Gastroesophageal sphincter (tissue), 4 donors: Measurements from ENCODE around the gene SLC35F1. TPM values are rescaled to one million over a fixed set of nuclear protein-coding genes. Genes with fewer than 3 reads are reported as not detected.

Experiments used
- ATAC-seq: fragments of 150-250 bp; one replicate; pipeline ENCODE4 v1.9.1; 2016; ENCODE audit warnings: mild to moderate bottlenecking, moderate library complexity
- H3K27ac ChIP-seq, 4 donors: fragments of 200-600 bp; sonication (generic) in 3 of 4; 1 replicate in 3 of 4; 2 replicates in 1 of 4; pipeline ENCODE4 v1.5.1; 2016 to 2019
- H3K27me3 ChIP-seq: fragments of 200-600 bp; sonication (generic); one replicate; pipeline ENCODE4 v1.5.1; 2019
- H3K36me3 ChIP-seq, 2 donors: fragments of 200-600 bp; sonication (generic); one replicate each; pipeline ENCODE4 v1.5.1; 2019; ENCODE audit warnings: control low read depth in 1 of 2
- H3K4me1 ChIP-seq, 3 donors: fragments of 200-600 bp; sonication (generic); 1 replicate in 2 of 3; 2 replicates in 1 of 3; pipeline ENCODE4 v1.5.1; 2016 to 2019; ENCODE audit warnings: control low read depth in 2 of 3
- H3K4me3 ChIP-seq, 2 donors: fragments of 200-600 bp; sonication (generic); one replicate each; pipeline ENCODE4 v1.5.1; 2019; ENCODE audit warnings: mild to moderate bottlenecking in 1 of 2, moderate library complexity in 1 of 2
- H3K9me3 ChIP-seq, 3 donors: fragments of 200-600 bp; sonication (generic); one replicate each; pipeline ENCODE4 v1.5.1; 2017 to 2019; ENCODE audit warnings: control low read depth in 2 of 3
- CTCF ChIP-seq, 4 experiments: fragments of 200-600 bp in 2 of 4; fragments of 450-650 bp in 2 of 4; sonication (generic) in 1 of 4; IDR thresholded peaks; one replicate each; pipeline ENCODE4 v1.5.1; 2017 to 2019; ENCODE audit warnings: antibody characterized with exemption in 4 of 4, mild to moderate bottlenecking in 2 of 4, moderate library complexity in 2 of 4
- EP300 ChIP-seq: sonication (generic); formaldehyde crosslinking; IDR thresholded peaks from one replicate; pipeline ENCODE4 v1.6.1; 2017; ENCODE audit warnings: antibody characterized with exemption, mild to moderate bottlenecking
- POLR2A ChIP-seq, 2 donors: fragments of 450-650 bp; IDR thresholded peaks; one replicate each; pipeline ENCODE4 v1.6.1; 2017; ENCODE audit warnings: antibody characterized with exemption in 2 of 2, mild to moderate bottlenecking in 2 of 2, moderate library complexity in 1 of 2
- POLR2AphosphoS5 ChIP-seq: sonication (generic); formaldehyde crosslinking; IDR thresholded peaks from one replicate; pipeline ENCODE4 v1.6.1; 2017; ENCODE audit warnings: antibody characterized with exemption
- WGBS, 2 donors: methylation state at CpG; one replicate each; pipeline ENCODE4 v1.1.5; 2018; ENCODE audit warnings: low coverage in 1 of 2; 5-methylcytosine and 5-hydroxymethylcytosine counted together
- total RNA-seq, 4 donors: library from RNA; depleted of rRNA; stranded (reverse); fragments of >200 nt; gene quantifications; one replicate each; pipeline ENCODE4 v1.1.0, GENCODE V29; 2016

Gene SLC35F1
- total RNA-seq, 4 donors from 2014 or later, result 4.3 to 7.4 (median 5.9) TPM

GRCh38 chr6:118326712-118327111 is 419.6 kb downstream of the SLC35F1 start:
- no peak for TF ChIP-seq CTCF (IDR thresholded peaks at IDR 0.05)
- TF ChIP-seq POLR2AphosphoS5, result peak; percentile 21
- Histone ChIP-seq H3K9me3 (no peaks in the 10 kb centered on the region), H3K4me1 (peaks cover 0 to 43% (median 0%) of the 10 kb centered on the region in 3 donors), H3K27me3 (no peaks in the 10 kb centered on the region), H3K27ac (peak overlapping the region; percentile 58 to 70 (median 65)), H3K4me3 (no peak overlapping the region), H3K36me3 (no peaks in the 10 kb centered on the region)
- no peak for ATAC-seq

- Histone ChIP-seq H3K27ac (peak overlapping the region in 3 of 4 donors; percentile 61 to 70 (median 69)), H3K36me3 (no peaks in the 10 kb centered on the region), H3K4me3 (no peak overlapping the region), H3K4me1 (peaks cover 0 to 43% (median 0%) of the 10 kb centered on the region in 3 donors), H3K9me3 (no peaks in the 10 kb centered on the region), H3K27me3 (no peaks in the 10 kb centered on the region)
- no peak for ATAC-seq
- TF ChIP-seq POLR2AphosphoS5 (no peak), POLR2A (IDR thresholded peaks at IDR 0.05) (no peak), EP300 (no peak), CTCF (IDR thresholded peaks at IDR 0.05) (no peak)
Measured at GRCh38 chr6:118327237-118327636, 420.2 kb downstream of the SLC35F1 start.

GRCh38 chr6:118333772-118334171 is 426.7 kb downstream of the SLC35F1 start:
- WGBS, 2 donors, result 80 to 93% methylated on average over 1 of the region's 1 CpG
- H3K9me3 ChIP-seq, result peaks cover 0 to 5% (median 0%) of the 10 kb centered on the region in 3 donors
- no peak overlapping the region for H3K4me3 ChIP-seq

GRCh38 chr6:118334634-118335033 is 427.6 kb downstream of the SLC35F1 start:
- TF ChIP-seq EP300 (no peak), POLR2A (IDR thresholded peaks at IDR 0.05) (no peak), CTCF (IDR thresholded peaks at IDR 0.05) (no peak), POLR2AphosphoS5 (no peak)
- no peak for ATAC-seq
- Histone ChIP-seq H3K27me3 (no peaks in the 10 kb centered on the region), H3K4me3 (no peak overlapping the region), H3K36me3 (no peaks in the 10 kb centered on the region), H3K27ac (peak overlapping the region in 3 of 4 donors; percentile 57 to 82 (median 76)), H3K4me1 (peaks cover 0 to 25% (median 0%) of the 10 kb centered on the region in 3 donors), H3K9me3 (peaks cover 0 to 5% (median 0%) of the 10 kb centered on the region in 3 donors)
- WGBS, 2 donors, result 45 to 56% methylated on average over 1 of the region's 1 CpG

More at GRCh38 chr6:118333772-118334171, 426.7 kb downstream of the SLC35F1 start:
- TF ChIP-seq EP300, result no peak
- TF ChIP-seq CTCF (IDR thresholded peaks at IDR 0.05), result no peak
- ATAC-seq, result no peak
- H3K27me3 ChIP-seq, result no peaks in the 10 kb centered on the region
- H3K27ac ChIP-seq, result peak overlapping the region in 1 of 4 donors; percentile 76
- H3K4me1 ChIP-seq, result peaks cover 0 to 28% (median 0%) of the 10 kb centered on the region in 3 donors
- H3K36me3 ChIP-seq, result no peaks in the 10 kb centered on the region

GRCh38 chr6:118335325-118335816 is 428.3 kb downstream of the SLC35F1 start:
- ATAC-seq, result no peak
- H3K36me3 ChIP-seq, result no peaks in the 10 kb centered on the region
- no peaks in the 10 kb centered on the region for H3K27me3 ChIP-seq
- no peak overlapping the region for H3K4me3 ChIP-seq
- WGBS, 2 donors, result 13 to 50% methylated on average over 1 of the region's 1 CpG
- H3K27ac ChIP-seq, result peak overlapping the region; percentile 39 to 82 (median 66)
- H3K9me3 ChIP-seq, result peaks cover 0 to 5% (median 0%) of the 10 kb centered on the region in 3 donors
- TF ChIP-seq EP300 (no peak), POLR2A (IDR thresholded peaks at IDR 0.05) (no peak)
- peaks cover 0 to 25% (median 0%) of the 10 kb centered on the region in 3 donors for H3K4me1 ChIP-seq
